Activated CD8-positive, alpha-beta memory T cell treated with anti-CD3 and anti-CD28 coated beads for 1 hour (primary cell): ENCODE results near the gene DDR2.
"Not testable (repeated sequence)": the region's sequence is repeated elsewhere in the genome, so short reads cannot be mapped to it uniquely, and the experiment has no call there.

Source experiments
- DNase-seq, 2 donors: peaks; one replicate each; pipeline ENCODE4 v3.0.0-alpha.2; 2020; ENCODE audit warnings: low read depth in 1 of 2; ENCODE audit errors: extremely low read depth in 1 of 2

Gene DDR2

GRCh38 chr1:162753998-162754585, 121.8 kb downstream of the DDR2 start:
- no peak for DNase-seq

GRCh38 chr1:162755306-162755705, 123.0 kb downstream of the DDR2 start:
- no peak for DNase-seq

DNA sequence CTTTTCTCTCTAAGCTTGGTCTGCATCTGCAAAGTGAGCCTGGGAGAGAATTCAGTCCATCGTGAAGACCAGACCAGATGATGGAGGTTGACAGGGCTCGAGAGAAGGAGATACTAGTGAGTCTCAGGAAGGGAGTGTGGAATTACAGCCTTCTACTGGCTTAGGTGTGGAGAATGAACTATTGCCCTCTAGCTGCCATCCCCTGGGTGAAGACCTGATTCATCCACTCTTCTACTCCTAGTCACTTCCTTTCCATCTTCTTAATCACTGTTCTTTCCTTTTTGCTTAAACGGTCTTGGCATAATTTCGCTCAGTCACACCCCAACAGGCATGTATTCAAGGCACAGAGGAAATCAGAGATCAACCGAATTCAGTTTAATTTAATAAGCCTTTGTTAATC, 124.3 kb downstream of the DDR2 start:
- DNase-seq, result no peak

- DNase-seq, result no peak
Observed at GRCh38 chr1:162757476-162757875, 125.2 kb downstream of the DDR2 start.

GRCh38 chr1:162765788-162766187, 133.5 kb downstream of the DDR2 start:
- DNase-seq, result no peak

DNA sequence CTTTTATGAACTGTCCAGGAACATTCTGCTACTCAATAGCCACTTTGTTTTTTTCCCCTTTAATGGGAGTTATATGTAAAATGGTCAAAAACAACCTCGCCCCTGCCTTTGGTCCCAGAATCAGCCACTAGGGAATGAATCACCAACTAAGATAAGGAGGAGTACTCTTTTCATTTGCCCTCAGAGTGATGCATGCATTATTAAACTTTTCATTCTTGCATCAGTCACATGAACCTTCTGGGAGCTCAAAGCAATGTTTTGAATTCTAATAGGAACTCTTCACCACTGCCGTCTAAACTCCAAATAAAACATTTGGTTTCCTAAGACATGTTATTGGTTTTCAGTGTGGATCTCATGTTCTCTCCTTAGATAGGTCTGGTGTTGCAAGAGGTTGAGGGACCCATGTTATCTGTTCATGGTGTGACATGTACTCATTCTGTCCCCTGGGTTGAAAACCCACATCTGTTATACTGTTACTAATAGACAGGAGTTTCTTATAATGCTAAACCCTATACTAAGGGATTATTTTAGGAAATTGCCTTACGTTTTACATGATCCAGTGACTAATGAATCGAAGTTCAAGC, 140.4 kb downstream of the DDR2 start:
- DNase-seq, result no peak

GRCh38 chr1:162774007-162774406, 141.7 kb downstream of the DDR2 start:
- no peak for DNase-seq

GRCh38 chr1:162779043-162779442, 146.8 kb downstream of the DDR2 start:
- DNase-seq, result no peak

DNA sequence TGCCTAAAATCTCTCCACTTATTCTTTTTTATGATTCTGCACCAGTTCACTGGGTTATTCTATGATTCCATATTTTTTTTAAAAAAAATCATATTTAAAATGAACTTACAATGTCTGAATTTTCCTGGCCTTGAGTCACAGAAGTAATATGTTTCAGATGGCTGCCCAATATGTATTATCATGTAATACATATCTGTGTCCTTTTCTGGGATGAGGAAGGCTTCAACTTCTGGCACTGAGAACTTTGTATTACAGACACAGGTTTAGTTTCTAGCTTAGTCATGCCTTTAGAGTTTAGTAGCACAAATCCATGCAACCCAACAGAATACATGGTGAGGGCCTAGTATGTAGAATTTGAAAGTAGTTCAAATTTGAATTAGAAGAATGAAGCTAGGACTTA, 150.4 kb downstream of the DDR2 start:
- no peak for DNase-seq

GRCh38 chr1:162784926-162785325, 152.7 kb downstream of the DDR2 start:
- DNase-seq, result not testable (repeated sequence)

- not testable (repeated sequence) for DNase-seq
Observed at GRCh38 chr1:162788783-162789182, 156.5 kb downstream of the DDR2 start.

DNA sequence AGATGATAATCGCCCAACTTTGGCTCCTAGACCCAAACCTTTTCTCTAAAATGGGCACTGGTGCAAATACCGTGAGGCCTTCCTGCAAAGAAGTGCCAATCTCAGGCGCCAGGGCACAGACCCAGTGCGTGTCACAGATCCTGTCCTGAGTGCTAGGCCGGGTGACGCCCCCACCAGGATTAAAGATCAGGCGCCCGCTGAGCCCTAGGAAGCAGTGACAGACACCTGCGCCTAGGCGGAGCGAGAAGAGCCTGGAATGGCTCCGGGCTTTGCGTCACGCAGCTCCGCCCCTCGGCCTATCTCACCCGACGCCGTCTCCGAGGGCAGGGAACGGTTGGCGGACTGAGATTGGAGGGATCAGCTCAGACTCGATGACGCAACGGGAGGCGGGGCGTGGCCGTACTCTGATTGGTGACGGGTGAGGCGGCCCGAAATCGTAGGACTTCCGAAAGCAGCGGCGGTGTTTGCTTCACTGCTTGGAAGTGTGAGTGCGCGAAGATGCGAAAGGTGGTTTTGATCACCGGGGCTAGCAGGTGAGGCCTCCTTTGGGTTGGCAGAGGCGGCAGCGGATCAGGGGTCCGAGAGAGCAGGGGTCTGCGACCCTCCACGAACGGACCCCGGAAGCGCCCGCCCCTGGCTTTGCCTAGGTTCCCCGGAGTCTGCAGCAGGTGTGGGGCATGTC, 158.2 kb downstream of the DDR2 start, which contains the start of gene HSD17B7:
Gene HSD17B7, plus strand, starts transcription at position 400 of the 682 bp plus-strand sequence. Its CDS starts 99 bp downstream, at position 499.
- DNase-seq, result peak; percentile 38 to 51

- not testable (repeated sequence) for DNase-seq
Observed at GRCh38 chr1:162790985-162791357, 158.7 kb downstream of the DDR2 start.

DNA sequence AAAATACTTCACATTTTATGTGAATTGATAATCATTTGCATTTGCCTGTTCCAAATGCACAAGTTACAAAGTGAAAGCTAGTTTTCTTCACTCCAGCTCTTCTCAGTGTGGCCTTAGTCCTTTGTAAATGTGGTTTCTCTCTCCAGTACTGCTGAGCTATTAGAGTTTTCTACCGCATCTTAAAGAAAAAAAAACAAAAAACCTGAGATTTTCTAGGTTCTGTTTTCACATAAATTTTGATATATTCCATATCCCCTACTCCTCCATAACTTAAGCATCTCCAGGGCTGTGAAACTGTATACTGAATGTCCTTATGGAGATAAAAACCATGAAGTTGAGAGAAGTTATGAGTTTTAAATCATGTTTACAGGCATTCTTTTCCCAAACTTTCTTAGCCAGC, 162.0 kb downstream of the DDR2 start:
- not testable (repeated sequence) for DNase-seq

DNA sequence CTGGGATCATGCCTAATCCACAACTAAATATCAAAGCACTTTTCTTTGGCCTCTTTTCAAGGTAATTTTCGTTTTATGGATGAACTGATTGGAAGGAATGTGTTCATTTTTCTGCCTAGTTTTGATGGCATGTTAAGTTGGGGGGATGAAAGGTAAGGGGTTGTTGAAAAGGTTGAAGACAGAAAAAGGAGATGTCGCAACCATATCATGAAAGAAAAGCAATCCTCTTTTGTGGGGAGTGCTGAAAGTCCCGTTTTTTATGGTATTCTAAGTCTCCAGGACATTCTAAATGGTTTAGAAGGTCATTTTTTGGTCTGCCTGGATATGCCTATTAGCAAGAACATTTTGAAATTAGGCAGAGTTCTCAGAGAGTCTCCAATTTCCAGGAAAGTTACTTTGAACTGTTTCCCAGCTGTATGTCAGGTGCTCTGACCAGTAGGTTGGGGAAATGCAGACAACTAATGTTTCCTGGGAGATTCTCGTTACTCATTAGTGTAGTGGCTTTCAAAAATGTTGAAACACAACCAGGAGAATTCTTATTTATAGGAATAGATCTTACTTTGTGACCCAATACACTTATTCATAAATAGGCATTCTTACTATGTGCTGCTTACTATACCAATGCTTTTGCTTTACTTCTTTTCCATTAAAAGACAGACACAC, 164.5 kb downstream of the DDR2 start:
- DNase-seq, result not testable (repeated sequence)

DNA sequence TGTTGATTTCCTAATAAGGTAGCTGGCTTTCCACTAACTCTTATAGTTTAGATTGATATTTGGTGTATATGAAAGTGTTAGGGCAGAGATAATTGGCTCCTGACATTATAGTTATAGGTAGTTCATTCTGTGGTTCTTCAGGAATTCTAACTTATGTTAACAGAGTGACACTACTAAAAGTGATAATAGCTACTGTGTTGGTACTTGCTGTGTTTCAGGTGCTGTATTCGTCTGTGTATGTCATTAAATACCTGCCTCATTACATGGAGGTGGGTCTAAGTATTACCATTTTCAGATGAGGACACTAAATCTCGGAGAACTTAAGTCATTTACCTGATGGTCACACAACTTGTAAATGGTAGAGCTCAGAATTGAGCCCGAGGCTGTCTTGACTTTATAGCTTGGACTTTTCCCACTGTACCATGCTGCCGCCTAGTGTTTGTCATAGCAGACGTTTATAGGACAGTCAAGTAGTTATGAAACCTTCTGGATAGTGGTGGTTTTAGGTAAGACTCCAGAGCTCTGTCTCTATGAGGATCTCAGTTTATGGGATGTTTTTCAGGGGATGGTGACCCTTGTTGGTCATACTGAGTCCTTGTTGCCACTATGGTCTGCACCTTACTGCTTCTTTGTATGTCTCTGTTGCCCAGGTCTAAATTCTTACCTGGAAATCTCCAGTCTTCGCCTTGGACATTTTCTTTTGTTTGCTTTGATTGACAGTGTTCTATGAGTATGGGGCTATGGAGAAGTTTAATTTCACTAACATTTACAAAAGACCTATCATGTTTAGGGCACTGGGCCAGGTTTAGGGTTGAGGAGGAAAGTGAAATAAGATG, 167.9 kb downstream of the DDR2 start:
- DNase-seq, result not testable (repeated sequence)

- DNase-seq, result not testable (repeated sequence)
Observed at GRCh38 chr1:162807503-162807902, 175.2 kb downstream of the DDR2 start.

DNA sequence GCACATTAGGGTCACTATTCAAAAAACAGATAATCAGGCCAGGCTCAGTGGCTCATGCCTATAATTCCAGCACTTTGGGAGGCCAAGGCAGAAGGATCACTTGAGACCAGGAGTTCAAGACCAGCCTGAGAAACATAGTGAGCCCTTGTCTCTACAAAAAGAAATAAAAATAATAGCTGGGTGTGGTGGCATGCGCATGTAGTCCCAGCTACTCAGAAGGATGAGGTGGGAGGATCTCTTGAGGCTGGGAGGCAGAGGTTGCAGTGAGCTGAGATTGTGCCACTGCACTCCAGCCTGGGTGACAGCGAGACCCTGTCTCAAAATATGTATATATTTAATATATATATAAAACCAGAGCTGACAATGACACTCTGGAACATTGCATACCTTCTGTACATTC, 180.1 kb downstream of the DDR2 start:
- not testable (repeated sequence) for DNase-seq

DNA sequence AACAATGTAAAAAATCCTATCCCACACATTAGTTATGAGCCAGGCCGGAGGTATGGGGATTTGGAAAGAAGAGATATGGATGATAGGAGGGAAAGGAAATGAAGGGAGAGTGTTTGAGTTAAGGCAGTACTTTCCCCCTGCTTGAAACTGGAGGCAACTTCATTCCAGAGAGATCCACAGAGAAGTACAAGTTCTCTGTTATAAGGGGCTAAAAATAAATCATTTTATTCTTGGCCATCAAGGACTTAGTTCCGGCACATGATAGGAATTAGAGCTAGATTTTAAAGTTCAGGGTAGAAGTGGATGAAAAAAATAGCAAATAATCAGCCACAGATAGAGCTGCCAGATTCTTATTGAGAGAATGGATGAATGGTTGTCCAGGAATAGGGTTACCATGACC, 185.9 kb downstream of the DDR2 start:
- DNase-seq, result not testable (repeated sequence)

GRCh38 chr1:162818666-162819065, 186.4 kb downstream of the DDR2 start:
- not testable (repeated sequence) for DNase-seq
